ENCODE measurements around the gene IFI27L2. TPM values are rescaled to one million over a fixed set of nuclear protein-coding genes. Genes with fewer than 3 reads are reported as not detected.

IFI27L2 gene
- total and polyA plus RNA-seq, 2 of the 8 experiments (the other 6 are each of a cell fraction or from before 2014, with no cell fraction given), result 14.0 to 69.6 TPM

- TF ChIP-seq, protein P1, sequence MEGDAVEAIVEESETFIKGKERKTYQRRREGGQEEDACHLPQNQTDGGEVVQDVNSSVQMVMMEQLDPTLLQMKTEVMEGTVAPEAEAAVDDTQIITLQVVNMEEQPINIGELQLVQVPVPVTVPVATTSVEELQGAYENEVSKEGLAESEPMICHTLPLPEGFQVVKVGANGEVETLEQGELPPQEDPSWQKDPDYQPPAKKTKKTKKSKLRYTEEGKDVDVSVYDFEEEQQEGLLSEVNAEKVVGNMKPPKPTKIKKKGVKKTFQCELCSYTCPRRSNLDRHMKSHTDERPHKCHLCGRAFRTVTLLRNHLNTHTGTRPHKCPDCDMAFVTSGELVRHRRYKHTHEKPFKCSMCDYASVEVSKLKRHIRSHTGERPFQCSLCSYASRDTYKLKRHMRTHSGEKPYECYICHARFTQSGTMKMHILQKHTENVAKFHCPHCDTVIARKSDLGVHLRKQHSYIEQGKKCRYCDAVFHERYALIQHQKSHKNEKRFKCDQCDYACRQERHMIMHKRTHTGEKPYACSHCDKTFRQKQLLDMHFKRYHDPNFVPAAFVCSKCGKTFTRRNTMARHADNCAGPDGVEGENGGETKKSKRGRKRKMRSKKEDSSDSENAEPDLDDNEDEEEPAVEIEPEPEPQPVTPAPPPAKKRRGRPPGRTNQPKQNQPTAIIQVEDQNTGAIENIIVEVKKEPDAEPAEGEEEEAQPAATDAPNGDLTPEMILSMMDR (IDR thresholded peaks at IDR 0.05; ENCODE audit: control extremely low read depth in 1 of 3, insufficient read depth in 1 of 3, low read depth in 1 of 3, low read length in 3 of 3), result peak in 2 of 3 experiments; percentile 17 to 42; a peak in 3 of 4 replicates
- TF ChIP-seq USF2 (IDR thresholded peaks at IDR 0.05; ENCODE audit: low read length), result no peak
- no peak for TF ChIP-seq POU5F1 (IDR thresholded peaks at IDR 0.05; ENCODE audit: low read depth, low read length)
- TF ChIP-seq SIRT6 (IDR thresholded peaks at IDR 0.05; ENCODE audit: low read length), result no peak
- TF ChIP-seq SRF (IDR thresholded peaks at IDR 0.05; ENCODE audit: low read depth, low read length), result no peak
- TF ChIP-seq SP1 (IDR thresholded peaks at IDR 0.05; ENCODE audit: low read depth, low read length), result peak; percentile 19; the same call in 1 of the 2 replicates
- TF ChIP-seq POLR2A (IDR thresholded peaks at IDR 0.05; ENCODE audit: control extremely low read depth in 1 of 2, low read depth in 2 of 2, low read length in 2 of 2), result 0 out of 3 replicates have a peak, but pooled peaks of 1 of the 2 experiments have one; percentile 23
- no peak for TF ChIP-seq MAFK (IDR thresholded peaks at IDR 0.05; ENCODE audit: low read depth, low read length)
- TF ChIP-seq RXRA (IDR thresholded peaks at IDR 0.05; ENCODE audit: insufficient read depth, low read depth, low read length), result no peak
- peak; percentile 16; the same call in 1 of the 2 replicates for TF ChIP-seq KDM1A (IDR thresholded peaks at IDR 0.05; ENCODE audit: borderline replicate concordance, low read length)
- no peak for TF ChIP-seq ZNF274 (IDR thresholded peaks at IDR 0.05; ENCODE audit: borderline replicate concordance, extremely low read depth, low read length)
These were observed at the start of gene IFI27L2 (continued) for GRCh38 chr14:94129111-94129757.
